PFSK-1 (cell line): Measurements from ENCODE around the gene TNNC2.

Experiments used
- FOXP2 ChIP-seq: optimal IDR thresholded peaks from 2 replicates; pipeline ENCODE3; 2011; ENCODE audit warnings: borderline replicate concordance, control low read depth, inconsistent platforms; ENCODE audit not compliant: insufficient read depth; ENCODE audit errors: extremely low read length, extremely low read depth
- POLR2AphosphoS5 ChIP-seq: IDR thresholded peaks from 2 replicates; pipeline ENCODE4 v1.6.1; 2012; ENCODE audit warnings: low read depth, mild to moderate bottlenecking, control low read depth, low read length, moderate library complexity
- SIN3A ChIP-seq: IDR thresholded peaks from 2 replicates; pipeline ENCODE4 v1.6.1; 2012; ENCODE audit warnings: mild to moderate bottlenecking, low read length, moderate library complexity, borderline replicate concordance; ENCODE audit not compliant: insufficient read depth
- TAF1 ChIP-seq: IDR thresholded peaks from 2 replicates; pipeline ENCODE4 v1.6.1; 2012; ENCODE audit warnings: low read length, control low read depth, borderline replicate concordance; ENCODE audit not compliant: insufficient read depth
- TF ChIP-seq, protein P1 (sequence below), 2 experiments: IDR thresholded peaks; 2 replicates each; pipeline versions ENCODE4 v1.6.1 to v1.8.0; 2011 to 2012; ENCODE audit warnings: low read depth in 2 of 2, low read length in 2 of 2, control low read depth in 1 of 2, inconsistent platforms in 1 of 2, mild to moderate bottlenecking in 1 of 2, moderate library complexity in 1 of 2; ENCODE audit not compliant: insufficient read depth in 1 of 2

The TNNC2 gene

DNA sequence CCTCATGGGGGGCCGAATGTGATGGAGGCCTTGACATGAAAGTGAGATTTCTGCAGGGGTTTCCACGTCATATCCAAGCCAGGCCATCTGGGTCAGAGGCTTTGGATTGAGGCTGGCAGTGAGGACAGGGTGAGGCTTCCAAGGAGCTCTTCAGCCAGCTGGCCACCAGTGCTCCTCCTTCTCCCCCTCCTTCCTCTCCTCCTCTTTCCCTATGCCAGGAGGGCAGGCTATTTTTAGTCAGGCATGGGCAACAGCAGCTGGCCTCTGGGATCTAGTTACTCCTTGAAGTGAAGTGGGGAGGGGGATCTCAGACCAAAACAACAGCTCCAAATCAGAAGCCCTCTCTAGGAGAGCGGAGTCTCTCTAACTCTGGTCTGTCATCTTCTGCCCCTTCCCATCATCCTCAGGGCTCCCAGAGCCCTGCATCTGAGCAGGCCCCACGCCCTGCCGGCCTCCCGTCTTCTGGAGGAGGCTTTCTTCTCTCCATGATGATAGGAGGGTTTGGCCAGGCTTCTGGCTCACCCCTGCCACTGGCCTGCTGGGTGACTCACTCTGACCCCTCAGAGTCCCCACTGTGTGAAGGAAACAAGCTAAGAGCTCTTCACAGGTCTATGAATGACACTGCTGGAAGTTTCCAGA lies 612 bp downstream of the TNNC2 start:
- TF ChIP-seq, protein P1, sequence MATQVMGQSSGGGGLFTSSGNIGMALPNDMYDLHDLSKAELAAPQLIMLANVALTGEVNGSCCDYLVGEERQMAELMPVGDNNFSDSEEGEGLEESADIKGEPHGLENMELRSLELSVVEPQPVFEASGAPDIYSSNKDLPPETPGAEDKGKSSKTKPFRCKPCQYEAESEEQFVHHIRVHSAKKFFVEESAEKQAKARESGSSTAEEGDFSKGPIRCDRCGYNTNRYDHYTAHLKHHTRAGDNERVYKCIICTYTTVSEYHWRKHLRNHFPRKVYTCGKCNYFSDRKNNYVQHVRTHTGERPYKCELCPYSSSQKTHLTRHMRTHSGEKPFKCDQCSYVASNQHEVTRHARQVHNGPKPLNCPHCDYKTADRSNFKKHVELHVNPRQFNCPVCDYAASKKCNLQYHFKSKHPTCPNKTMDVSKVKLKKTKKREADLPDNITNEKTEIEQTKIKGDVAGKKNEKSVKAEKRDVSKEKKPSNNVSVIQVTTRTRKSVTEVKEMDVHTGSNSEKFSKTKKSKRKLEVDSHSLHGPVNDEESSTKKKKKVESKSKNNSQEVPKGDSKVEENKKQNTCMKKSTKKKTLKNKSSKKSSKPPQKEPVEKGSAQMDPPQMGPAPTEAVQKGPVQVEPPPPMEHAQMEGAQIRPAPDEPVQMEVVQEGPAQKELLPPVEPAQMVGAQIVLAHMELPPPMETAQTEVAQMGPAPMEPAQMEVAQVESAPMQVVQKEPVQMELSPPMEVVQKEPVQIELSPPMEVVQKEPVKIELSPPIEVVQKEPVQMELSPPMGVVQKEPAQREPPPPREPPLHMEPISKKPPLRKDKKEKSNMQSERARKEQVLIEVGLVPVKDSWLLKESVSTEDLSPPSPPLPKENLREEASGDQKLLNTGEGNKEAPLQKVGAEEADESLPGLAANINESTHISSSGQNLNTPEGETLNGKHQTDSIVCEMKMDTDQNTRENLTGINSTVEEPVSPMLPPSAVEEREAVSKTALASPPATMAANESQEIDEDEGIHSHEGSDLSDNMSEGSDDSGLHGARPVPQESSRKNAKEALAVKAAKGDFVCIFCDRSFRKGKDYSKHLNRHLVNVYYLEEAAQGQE (IDR thresholded peaks at IDR 0.05; ENCODE audit: insufficient read depth in 1 of 2, low read depth in 2 of 2, low read length in 2 of 2), result no peak
- TF ChIP-seq FOXP2 (no peak), POLR2AphosphoS5 (no peak), TAF1 (no peak), SIN3A (no peak)

DNA sequence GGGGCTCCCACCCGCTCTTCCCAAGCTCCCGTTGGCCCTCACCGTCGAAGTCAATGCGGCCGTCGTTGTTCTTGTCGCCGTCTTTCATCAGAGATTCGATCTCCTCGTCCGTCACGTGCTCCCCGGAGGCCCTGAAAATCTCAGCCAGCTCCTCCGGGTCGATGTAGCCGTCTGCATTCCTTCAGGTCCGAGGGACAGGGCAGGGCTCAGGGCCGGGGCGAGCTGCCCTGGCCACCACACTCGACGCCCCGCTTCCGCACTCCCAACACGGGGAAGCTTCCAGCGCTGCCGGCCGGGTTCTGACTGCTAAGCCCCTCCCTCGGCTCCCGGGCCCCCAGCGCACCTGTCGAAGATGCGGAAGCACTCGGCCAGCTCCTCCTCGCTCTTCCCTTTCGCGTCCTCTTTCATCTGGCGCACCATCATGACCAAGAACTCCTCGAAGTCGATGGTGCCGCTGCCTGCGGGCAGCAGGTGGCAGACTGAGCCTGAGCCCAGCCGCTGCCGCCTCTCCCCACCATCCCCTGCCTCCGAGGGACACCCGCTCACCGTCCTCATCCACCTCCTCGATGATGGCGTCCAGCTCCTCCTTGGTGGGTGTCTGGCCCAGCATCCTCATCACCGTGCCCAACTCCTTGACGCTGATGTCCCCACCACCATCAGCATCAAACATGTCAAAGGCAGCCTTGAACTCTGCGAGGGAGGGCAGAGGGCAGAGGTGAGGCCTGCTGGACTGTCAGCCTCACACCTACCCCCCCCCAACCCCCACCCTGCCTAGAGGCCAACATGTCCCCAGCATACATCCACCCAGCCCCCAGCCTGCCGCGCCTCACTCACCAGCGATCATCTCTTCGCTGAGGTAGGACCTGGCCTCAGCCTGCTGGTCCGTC lies 2.9 kb downstream of the TNNC2 start:
- TF ChIP-seq FOXP2 (no peak), SIN3A (no peak), TAF1 (no peak), POLR2AphosphoS5 (no peak)
- TF ChIP-seq, protein P1 (IDR thresholded peaks at IDR 0.05; ENCODE audit: insufficient read depth in 1 of 2, low read depth in 2 of 2, low read length in 2 of 2), result no peak

DNA sequence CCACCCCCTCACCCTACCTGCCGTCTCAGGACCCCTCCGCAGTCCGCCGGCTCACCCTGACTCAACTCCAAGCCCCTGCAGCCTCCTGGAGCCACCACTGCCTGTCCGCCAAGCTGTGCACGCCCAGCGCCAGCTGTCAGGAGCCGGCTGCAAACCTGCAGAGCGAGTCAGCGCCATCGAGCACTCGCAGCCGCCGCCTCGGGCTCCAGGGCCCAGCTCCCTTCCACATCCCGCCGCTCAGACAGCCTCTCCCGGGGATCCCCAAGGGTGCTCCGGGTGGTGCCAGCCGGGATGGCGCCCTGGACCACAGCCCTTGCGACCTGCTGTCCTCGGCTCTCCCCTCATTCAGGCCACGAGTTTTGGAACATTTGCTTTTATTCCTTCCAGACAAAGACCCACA lies 4.3 kb downstream of the TNNC2 start:
- no peak for TF ChIP-seq FOXP2
- no peak for TF ChIP-seq SIN3A
- no peak for TF ChIP-seq POLR2AphosphoS5
- TF ChIP-seq TAF1, result no peak
- TF ChIP-seq, protein P1 (IDR thresholded peaks at IDR 0.05; ENCODE audit: insufficient read depth in 1 of 2, low read depth in 2 of 2, low read length in 2 of 2), result no peak

DNA sequence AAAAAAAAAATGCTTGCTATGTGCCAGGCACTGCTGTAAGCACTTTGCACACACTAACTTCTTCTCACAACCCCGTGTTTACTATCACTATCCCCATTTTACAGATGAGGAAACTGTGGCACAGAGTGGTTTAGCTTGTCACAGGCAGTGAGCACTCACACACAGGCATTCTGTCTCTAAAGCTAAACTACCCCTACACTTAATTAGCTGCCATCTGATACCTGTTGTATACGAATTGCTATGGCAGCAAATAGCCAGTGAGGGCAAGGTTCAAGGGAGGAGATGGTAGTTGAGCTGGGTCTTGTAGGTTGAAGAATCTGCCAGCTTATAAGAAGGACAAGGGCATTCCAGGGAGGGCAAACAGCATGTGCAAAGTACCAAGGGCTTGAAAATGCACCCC lies 5.2 kb downstream of the TNNC2 start:
- TF ChIP-seq, protein P1 (IDR thresholded peaks at IDR 0.05; ENCODE audit: insufficient read depth in 1 of 2, low read depth in 2 of 2, low read length in 2 of 2), result no peak
- TF ChIP-seq FOXP2 (no peak), SIN3A (no peak), TAF1 (no peak), POLR2AphosphoS5 (no peak)
